Activated CD8-positive, alpha-beta memory T cell treated with anti-CD3 and anti-CD28 coated beads, Interleukin-2, amount 10 ng/mL, durations not matched to agents 7 days and 5 days (primary cell): ENCODE results near the gene HLA-B. TPM values are rescaled to one million over a fixed set of nuclear protein-coding genes. Genes with fewer than 3 reads are reported as not detected.
A peak's percentile ranks its signal among the peaks of the same experiment; 100 is the strongest.

Experiments used
- ATAC-seq: fragments of 150-1000 bp; cut with Tn5 transposase; one replicate; pipeline ENCODE4 v1.10.0; 2021; ENCODE audit warnings: moderate library complexity
- CTCF ChIA-PET: fragments of 350-600 bp; sonication (Branson Sonifier 250); formaldehyde crosslinking; loops from one replicate; lab custom pipeline; 2021; ENCODE audit warnings: antibody characterized with exemption; lab: Charles Lee
- DNase-seq: peaks from one replicate; pipeline ENCODE4 v3.0.0-alpha.2; 2020
- H3K27ac Mint-ChIP-seq: one replicate; pipeline ENCODE4 v1.8.0; 2021; ENCODE audit warnings: mild to moderate bottlenecking, mixed read lengths
- H3K27me3 Mint-ChIP-seq: one replicate; pipeline ENCODE4 v1.8.0; 2021; ENCODE audit warnings: mixed read lengths
- H3K36me3 Mint-ChIP-seq: one replicate; pipeline ENCODE4 v1.8.0; 2021; ENCODE audit warnings: mild to moderate bottlenecking, mixed read lengths
- H3K4me1 Mint-ChIP-seq: one replicate; pipeline ENCODE4 v1.8.0; 2021; ENCODE audit warnings: mixed read lengths
- H3K4me3 Mint-ChIP-seq: one replicate; pipeline ENCODE4 v1.8.0; 2021; ENCODE audit warnings: mild to moderate bottlenecking, moderate library complexity, mixed read lengths
- H3K9me3 Mint-ChIP-seq: one replicate; pipeline ENCODE4 v1.8.0; 2022; ENCODE audit warnings: low read depth, mixed read lengths
- microRNA-seq: library from miRNA; unstranded; fragments of <30 nt; microRNA quantifications from one replicate; pipeline ENCODE4 v1.2.0, GENCODE V29; 2022
- total RNA-seq, 2 experiments: library from RNA; stranded (reverse); gene quantifications; one replicate each; pipeline ENCODE4 v1.2.3, GENCODE V29; 2021

Gene HLA-B
- total RNA-seq, 2 experiments from 2014 or later, result 4,786 to 5,045 TPM

DNA sequence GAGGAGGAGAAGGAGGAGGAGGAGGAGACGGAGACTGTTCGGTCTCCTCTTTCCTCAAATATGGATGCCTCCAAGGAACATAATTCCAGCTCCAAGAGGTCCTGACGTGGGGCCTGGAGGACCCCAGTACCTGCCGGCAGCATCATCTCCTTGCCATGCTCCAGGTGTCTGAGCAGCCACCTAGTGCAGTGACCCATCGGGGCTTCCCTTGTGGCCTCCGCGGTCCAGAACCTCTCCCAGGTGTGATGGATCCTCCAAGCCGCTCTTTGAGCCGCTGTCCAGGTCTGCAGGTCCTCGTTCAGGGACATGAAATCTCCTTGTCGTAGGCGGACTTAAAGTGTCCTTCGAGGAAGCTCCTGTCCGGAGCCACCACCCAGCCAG, 49.3 kb downstream of the HLA-B start:
- Mint-ChIP-seq H3K27me3 (peaks cover 55% of the 10 kb centered on the region), H3K9me3 (no peaks in the 10 kb centered on the region), H3K4me3 (no peak overlapping the region), H3K36me3 (no peaks in the 10 kb centered on the region), H3K4me1 (peaks cover 7% of the 10 kb centered on the region), H3K27ac (no peak overlapping the region)
- DNase-seq (no peak), ATAC-seq (no peak)
- CTCF ChIA-PET, result no interaction called here

DNA sequence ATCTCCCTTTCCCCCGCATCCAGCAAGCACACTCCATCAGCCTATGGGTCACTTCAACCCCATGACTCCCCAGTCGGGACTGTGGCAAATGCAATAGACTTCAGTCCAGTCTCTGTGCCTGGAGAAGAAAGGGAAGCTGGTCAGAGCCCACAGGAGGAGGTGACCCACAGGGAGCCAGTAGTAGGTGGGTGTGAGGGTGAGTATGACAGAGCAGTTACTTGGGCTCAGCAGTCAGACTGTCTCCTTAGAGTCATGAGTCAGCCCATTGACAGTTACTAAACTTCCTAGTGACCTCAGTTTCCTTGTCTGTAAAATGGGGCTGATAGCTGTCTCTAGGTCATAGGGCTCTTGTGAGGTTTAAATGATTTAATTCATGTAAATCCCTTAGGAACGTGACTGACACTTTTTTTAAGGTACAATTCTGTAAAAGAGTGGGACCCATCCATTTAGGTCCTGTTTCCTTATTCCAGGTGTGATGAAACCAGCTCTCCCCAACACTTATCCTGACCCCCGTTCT, 51.2 kb downstream of the HLA-B start:
- DNase-seq (no peak), ATAC-seq (no peak)
- CTCF ChIA-PET, result interaction anchor here (0.8 kb wide), 1 partner anchor 61 kb away, joined by 3 read pairs; no protein-coding TSS in a partner anchor
- Mint-ChIP-seq H3K36me3 (no peaks in the 10 kb centered on the region), H3K27ac (no peak overlapping the region), H3K27me3 (peaks cover 58% of the 10 kb centered on the region), H3K4me3 (no peak overlapping the region), H3K4me1 (peaks cover 7% of the 10 kb centered on the region), H3K9me3 (no peaks in the 10 kb centered on the region)

DNA sequence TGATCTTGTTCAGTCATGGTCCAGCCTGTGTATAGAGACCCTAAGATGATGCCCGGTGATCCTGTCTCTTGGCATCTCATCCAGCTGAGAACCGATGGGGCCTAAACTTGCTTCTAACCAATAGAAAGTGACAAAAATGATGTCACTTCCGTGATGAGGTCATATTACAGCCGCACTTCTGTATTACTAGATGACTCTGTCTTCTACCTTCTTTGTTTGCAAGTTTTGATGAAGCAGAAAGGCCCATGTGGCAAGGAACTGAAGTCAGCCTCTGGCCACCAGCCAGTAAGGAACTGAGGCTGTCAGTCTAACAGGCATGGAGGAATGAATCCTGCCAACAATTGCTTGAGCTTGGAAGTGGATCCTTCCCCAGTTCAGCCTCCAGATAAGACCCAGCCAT, 52.3 kb downstream of the HLA-B start:
- Mint-ChIP-seq H3K36me3 (no peaks in the 10 kb centered on the region), H3K4me3 (no peak overlapping the region), H3K27me3 (peaks cover 55% of the 10 kb centered on the region), H3K9me3 (no peaks in the 10 kb centered on the region), H3K4me1 (peaks cover 7% of the 10 kb centered on the region), H3K27ac (no peak overlapping the region)
- CTCF ChIA-PET, result interaction anchor here (0.8 kb wide), 1 partner anchor 62 kb away, joined by 3 read pairs; no protein-coding TSS in a partner anchor
- no peak for DNase-seq
- no peak for ATAC-seq

Small RNA genes within 50 kb of the gene (microRNA-seq; reads per million reads assigned to microRNA genes)
- 6.0 reads per million, percentile 16 among the genes with 10 or more reads in this experiment for gene MIR6891

Other genes with a start within 250 kb of the HLA-B start
- gene C6orf15, start 244.6 kb downstream of the HLA-B start, total RNA-seq, result not detected
- under 1 TPM in 1 of 2 experiments, not detected in 1; 0.26 TPM for gene PSORS1C1, start 242.4 kb downstream of the HLA-B start, total RNA-seq
- gene CDSN, start 236.7 kb downstream of the HLA-B start, total RNA-seq, result not detected
- gene PSORS1C2, start 218.1 kb downstream of the HLA-B start, total RNA-seq, result not detected
- gene CCHCR1, start 199.4 kb downstream of the HLA-B start, total RNA-seq, result 10 to 100 TPM; 48.3 to 57.9 TPM
- 100 to 1,000 TPM; 100 to 106 TPM for gene TCF19, start 198.6 kb downstream of the HLA-B start, total RNA-seq
- not detected for gene POU5F1, start 186.5 kb downstream of the HLA-B start, total RNA-seq
- gene HLA-C, start 85.1 kb downstream of the HLA-B start, total RNA-seq, result 1,000 to 10,000 TPM; 1,097 to 1,393 TPM
- 10 to 100 TPM; 15.6 to 24.7 TPM for gene MICA, start 46.4 kb upstream of the HLA-B start, total RNA-seq
- gene MICB, start 141.0 kb upstream of the HLA-B start, total RNA-seq, result 10 to 100 TPM; 44.1 to 63.8 TPM
- not detected for gene MCCD1, start 171.8 kb upstream of the HLA-B start, total RNA-seq
- 100 to 1,000 TPM; 495 to 503 TPM for gene DDX39B, start 184.8 kb upstream of the HLA-B start, total RNA-seq
- 1 to 10 TPM; 1.0 to 3.8 TPM for gene ATP6V1G2, start 189.4 kb upstream of the HLA-B start, total RNA-seq
- gene NFKBIL1, start 190.4 kb upstream of the HLA-B start, total RNA-seq, result 10 to 100 TPM; 13.6 to 16.2 TPM
- 10 to 100 TPM; 21.8 to 70.0 TPM for gene LTA, start 215.1 kb upstream of the HLA-B start, total RNA-seq
- 10 to 100 TPM; 58.8 to 65.1 TPM for gene TNF, start 218.4 kb upstream of the HLA-B start, total RNA-seq
- 100 to 1,000 TPM; 608 to 839 TPM for gene LTB, start 225.2 kb upstream of the HLA-B start, total RNA-seq
- 100 to 1,000 TPM in 1 of 2 experiments, 10 to 100 TPM in 1; 71.6 to 109 TPM for gene LST1, start 229.1 kb upstream of the HLA-B start, total RNA-seq
- gene NCR3, start 235.8 kb upstream of the HLA-B start, total RNA-seq, result 100 to 1,000 TPM; 137 to 152 TPM